Superior temporal gyrus (tissue), 1 donor: ENCODE data around the gene OTUD3.
"Not testable (repeated sequence)": the region's sequence is repeated elsewhere in the genome, so short reads cannot be mapped to it uniquely, and the experiment has no call there.

Source experiments
- DNase-seq: peaks from one replicate; pipeline ENCODE4 v3.0.0-alpha.2; 2016; ENCODE audit errors: extremely low spot score

Gene OTUD3

GRCh38 chr1:19918057-19918456 lies 35.9 kb downstream of the OTUD3 start:
- DNase-seq, result peak; percentile 95

GRCh38 chr1:19920132-19920710 lies 38.0 kb downstream of the OTUD3 start:
- no peak for DNase-seq

- DNase-seq, result no peak
Observed at GRCh38 chr1:19921310-19921709, 39.1 kb downstream of the OTUD3 start.

- DNase-seq, result no peak
Observed at GRCh38 chr1:19922015-19922688, 40.0 kb downstream of the OTUD3 start.

- DNase-seq, result no peak
Observed at GRCh38 chr1:19923137-19923952, 41.1 kb downstream of the OTUD3 start, which contains the start of gene PLA2G2E. Gene PLA2G2E, minus strand, starts transcription at chr1:19923617. Its CDS starts 58 bp downstream, at chr1:19923559.

GRCh38 chr1:19923953-19924346 lies 41.8 kb downstream of the OTUD3 start:
- DNase-seq, result no peak

- DNase-seq, result no peak
Observed at GRCh38 chr1:19925342-19926070, 43.3 kb downstream of the OTUD3 start.

GRCh38 chr1:19926296-19927129 lies 44.3 kb downstream of the OTUD3 start:
- no peak for DNase-seq

- not testable (repeated sequence) for DNase-seq
Observed at GRCh38 chr1:19927130-19927421, 44.9 kb downstream of the OTUD3 start.

- DNase-seq, result no peak
Observed at GRCh38 chr1:19932866-19933265, 50.7 kb downstream of the OTUD3 start.

- DNase-seq, result no peak
Observed at GRCh38 chr1:19934336-19934735, 52.1 kb downstream of the OTUD3 start.

GRCh38 chr1:19936061-19936750 lies 54.0 kb downstream of the OTUD3 start:
- no peak for DNase-seq

GRCh38 chr1:19938472-19938871 lies 56.3 kb downstream of the OTUD3 start:
- DNase-seq, result no peak

- no peak for DNase-seq
Observed at GRCh38 chr1:19940486-19941205, 58.5 kb downstream of the OTUD3 start.

GRCh38 chr1:19941206-19941568 lies 59.0 kb downstream of the OTUD3 start:
- no peak for DNase-seq

GRCh38 chr1:19942088-19942487 lies 59.9 kb downstream of the OTUD3 start:
- no peak for DNase-seq

- DNase-seq, result no peak
Observed at GRCh38 chr1:19942657-19943056, 60.5 kb downstream of the OTUD3 start.

GRCh38 chr1:19945914-19946313 lies 63.7 kb downstream of the OTUD3 start:
- DNase-seq, result no peak

- DNase-seq, result no peak
Observed at GRCh38 chr1:19946331-19946751, 64.1 kb downstream of the OTUD3 start.

- DNase-seq, result no peak
Observed at GRCh38 chr1:19946971-19947370, 64.8 kb downstream of the OTUD3 start.
